ENCODE measurements around the gene PDE3B.

DNA sequence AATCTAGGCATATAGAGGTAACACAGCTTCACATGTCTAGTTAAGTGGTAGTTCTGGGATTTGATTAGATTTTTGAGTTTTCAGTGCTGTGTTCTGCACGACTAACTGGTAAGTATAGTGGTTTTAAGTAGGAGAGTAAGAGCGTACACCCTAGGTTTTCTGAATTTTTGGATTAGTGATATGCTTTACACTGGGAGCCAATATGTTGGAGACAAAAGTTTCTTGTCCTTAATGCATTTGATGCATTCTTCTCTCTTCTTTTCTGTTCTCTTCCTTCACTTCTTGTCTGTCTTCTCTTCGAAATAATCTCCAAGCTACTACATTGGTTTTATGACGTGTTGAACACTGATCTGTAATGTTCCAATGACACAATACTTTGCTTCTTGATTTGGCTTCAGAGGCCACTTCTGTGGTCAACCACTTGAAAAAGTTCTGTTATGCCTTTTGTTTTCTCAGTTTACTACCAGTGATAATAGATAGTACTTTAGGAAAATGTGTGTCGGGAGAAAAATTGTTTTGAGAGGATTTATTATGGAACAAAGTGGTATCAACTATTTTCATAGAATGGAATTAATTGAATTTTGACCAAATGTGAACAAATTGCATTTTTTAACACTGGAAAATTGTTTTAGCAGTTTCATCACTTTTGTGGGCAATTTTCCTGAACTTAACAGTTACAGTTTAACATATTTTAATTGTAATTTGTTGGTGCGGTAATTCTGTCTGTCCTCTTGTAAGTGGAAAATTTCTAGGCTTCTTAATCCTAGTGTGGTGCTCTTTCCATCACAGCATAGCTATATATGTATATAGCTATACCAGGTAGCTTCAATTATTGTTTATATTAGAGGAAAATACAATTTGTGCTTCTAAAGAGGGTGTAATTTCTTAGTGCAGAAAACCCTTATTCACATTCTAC, 2.6 kb downstream of the PDE3B start:
- no peak for TF ChIP-seq CTCF (IDR thresholded peaks at IDR 0.05)
- no peak for TF ChIP-seq POLR2A (IDR thresholded peaks at IDR 0.05)
- TF ChIP-seq POLR2AphosphoS5 (IDR thresholded peaks at IDR 0.05): no peak

All from prostate gland (tissue), 2 donors.